Endothelial cell of umbilical vein (primary cell): ENCODE measurements around the gene CYP4F3.

ENCODE experiments used
- CTCF ChIP-seq, 2 donors: IDR thresholded peaks; 1 replicate in 1 of 2; 2 replicates in 1 of 2; pipeline ENCODE4 v1.5.1; 2011; ENCODE audit warnings: low read length in 2 of 2, mild to moderate bottlenecking in 2 of 2, moderate library complexity in 2 of 2, control low read depth in 1 of 2, inconsistent platforms in 1 of 2, low read depth in 1 of 2; ENCODE audit not compliant: insufficient read depth in 1 of 2; ENCODE audit errors: extremely low read depth in 1 of 2
- POLR2AphosphoS5 ChIP-seq: IDR thresholded peaks from 2 replicates; pipeline ENCODE4 v1.6.1; 2012; ENCODE audit warnings: low read depth, mild to moderate bottlenecking, control low read depth, low read length, moderate library complexity; ENCODE audit not compliant: insufficient read depth

- TF ChIP-seq CTCF (IDR thresholded peaks at IDR 0.05; ENCODE audit: extremely low read depth in 1 of 2, insufficient read depth in 1 of 2, low read depth in 1 of 2, low read length in 2 of 2) (no peak), POLR2AphosphoS5 (no peak)
Observed at GRCh38 chr19:15634105-15634504, 6.6 kb upstream of the CYP4F3 start.
